HG03460 (cell line): ENCODE data around the gene EPS8L1.
"Not testable (repeated sequence)": the region's sequence is repeated elsewhere in the genome, so short reads cannot be mapped to it uniquely, and the experiment has no call there.

Experiments used
- ATAC-seq: cut with Tn5 transposase; IDR thresholded peaks from one replicate; pipeline ENCODE4 v1.9.1; 2021; ENCODE audit not compliant: unreplicated experiment

The EPS8L1 gene

GRCh38 chr19:55075371-55075998 lies at the start of gene EPS8L1:
Gene EPS8L1, plus strand, starts transcription at chr19:55075869. Its CDS starts 576 bp downstream, at chr19:55076445.
- ATAC-seq: no peak

- not testable (repeated sequence) for ATAC-seq
These were observed 48.6 kb upstream of the EPS8L1 start for GRCh38 chr19:55027140-55027471.

- ATAC-seq: no peak
These were observed 48.0 kb upstream of the EPS8L1 start for GRCh38 chr19:55027472-55028337.

DNA sequence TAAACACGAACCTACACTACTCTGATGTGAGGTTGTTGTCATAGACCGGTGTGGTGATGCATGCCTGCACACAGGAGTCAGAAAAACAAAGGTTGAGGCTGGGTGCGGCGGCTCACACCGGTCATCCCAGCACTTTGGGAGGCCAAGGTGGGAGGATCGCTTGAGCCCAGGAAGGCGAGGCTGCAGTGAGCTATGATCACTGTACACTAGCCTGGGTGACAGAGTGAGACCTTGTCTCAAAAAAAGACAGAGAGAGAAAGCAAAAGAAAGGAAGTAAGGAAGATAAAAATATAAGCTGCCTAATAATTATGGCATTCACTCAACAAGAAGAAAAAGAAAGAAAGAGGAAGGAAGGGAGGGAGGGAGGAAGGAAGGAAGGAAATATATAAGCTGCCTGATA lies 46.9 kb upstream of the EPS8L1 start:
- no peak for ATAC-seq

DNA sequence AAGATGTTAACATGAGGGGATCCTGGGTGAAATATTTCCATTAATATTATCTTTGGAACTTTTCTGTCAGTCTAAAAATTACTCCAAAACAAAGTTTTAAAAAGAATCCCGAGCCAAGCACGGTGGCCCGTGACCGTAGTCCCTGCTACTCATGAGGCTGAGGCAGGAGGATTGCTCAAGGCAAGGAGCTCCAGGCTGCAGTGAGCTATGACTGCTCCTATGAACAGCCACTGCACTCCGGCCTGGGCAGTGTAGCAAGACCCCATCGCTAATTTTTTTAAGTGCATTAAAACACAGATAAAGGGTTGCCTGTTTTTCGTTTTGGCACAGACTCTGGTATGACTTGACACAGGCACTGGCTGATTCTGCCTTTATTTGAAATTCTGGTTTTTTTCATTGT lies 44.5 kb upstream of the EPS8L1 start:
- ATAC-seq: no peak

DNA sequence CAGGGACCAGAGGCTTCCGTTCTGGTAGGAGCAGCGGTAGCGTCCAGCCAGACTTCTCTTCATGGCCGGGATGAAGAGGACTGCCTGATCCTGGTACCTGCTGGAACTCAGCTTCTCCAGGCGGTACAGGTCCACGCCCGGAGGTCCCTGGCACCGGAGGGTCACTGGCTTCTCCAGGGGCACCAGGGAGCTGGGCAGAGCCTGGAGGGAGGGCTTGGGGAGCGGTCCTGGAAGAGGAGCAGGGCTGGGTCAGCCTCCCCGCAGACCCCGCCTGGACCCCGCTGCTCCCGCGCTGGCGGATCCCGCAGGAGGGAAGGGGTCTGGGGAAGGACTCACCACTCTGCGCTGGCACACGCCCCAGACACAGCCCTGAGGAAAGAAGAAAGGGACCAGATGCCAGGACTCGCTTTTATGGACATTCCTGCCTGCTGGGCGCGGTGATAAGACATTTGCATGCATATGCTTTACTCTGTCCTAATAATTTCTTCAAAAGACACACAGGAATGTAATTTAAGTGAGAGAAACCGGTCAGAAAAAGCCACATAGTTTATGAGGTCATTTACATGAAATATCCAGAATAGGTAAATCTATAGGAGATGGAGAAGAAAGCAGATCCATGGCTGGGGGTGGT lies 43.4 kb upstream of the EPS8L1 start:
- no peak for ATAC-seq

- ATAC-seq: not testable (repeated sequence)
These were observed 42.6 kb upstream of the EPS8L1 start for GRCh38 chr19:55032976-55033643.

GRCh38 chr19:55034751-55035150 lies 40.9 kb upstream of the EPS8L1 start:
- no peak for ATAC-seq

- no peak for ATAC-seq
These were observed 39.6 kb upstream of the EPS8L1 start for GRCh38 chr19:55036058-55036457.

DNA sequence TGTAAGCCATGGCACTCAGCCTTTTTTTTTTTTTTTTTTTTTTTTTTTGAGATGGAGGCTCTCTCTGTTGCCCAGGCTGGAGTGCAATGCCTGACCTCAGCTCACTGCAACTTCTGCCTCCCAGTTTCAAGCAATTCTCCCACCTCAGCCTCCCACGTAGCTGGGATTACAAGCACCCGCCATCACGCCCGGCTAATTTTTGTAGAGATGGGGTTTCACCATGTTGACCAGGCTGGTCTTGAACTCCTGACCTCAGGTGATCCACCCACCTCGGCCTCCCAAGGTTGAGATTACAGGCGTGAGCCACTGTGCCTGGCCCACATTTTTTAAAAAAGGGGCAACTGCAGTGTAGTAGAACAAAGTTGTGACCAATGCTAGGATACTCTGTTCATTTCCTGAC lies 38.1 kb upstream of the EPS8L1 start:
- not testable (repeated sequence) for ATAC-seq

GRCh38 chr19:55040654-55041053 lies 35.0 kb upstream of the EPS8L1 start:
- ATAC-seq: not testable (repeated sequence)

- ATAC-seq: no peak
These were observed 34.4 kb upstream of the EPS8L1 start for GRCh38 chr19:55041244-55041626.

DNA sequence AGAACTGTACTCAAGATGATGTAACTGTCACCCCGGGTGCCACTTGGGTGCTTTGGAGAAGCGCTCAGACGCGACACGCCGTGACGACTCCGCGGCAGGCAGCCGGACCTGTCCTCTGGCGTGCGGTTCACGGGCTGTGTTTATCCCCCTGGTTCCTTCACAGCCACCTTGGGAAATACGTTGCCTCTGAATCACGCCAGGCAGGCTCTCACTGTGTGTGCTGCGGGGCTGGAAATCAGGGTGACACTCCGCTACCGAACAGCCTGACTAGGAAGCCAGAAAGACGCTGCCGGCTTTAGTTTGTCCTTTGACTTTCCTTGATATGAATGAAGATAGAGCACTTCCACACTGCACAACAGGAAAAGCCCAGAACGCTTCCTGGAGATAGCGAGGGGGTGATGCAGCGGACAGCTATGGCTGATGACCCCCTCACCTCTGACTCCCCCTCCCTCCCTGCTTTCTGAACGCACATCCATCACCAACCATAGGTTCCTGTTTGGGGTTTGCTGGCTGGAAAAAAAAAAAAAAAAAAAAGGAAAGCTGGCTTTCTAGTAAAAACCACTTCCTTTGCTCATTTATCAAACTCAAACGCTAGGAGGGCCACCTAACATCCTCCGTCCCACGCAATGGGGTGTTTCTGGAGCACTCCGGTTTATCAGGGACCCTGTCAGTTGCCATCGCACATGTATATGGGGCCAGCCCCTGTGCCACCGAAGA lies 33.9 kb upstream of the EPS8L1 start:
- no peak for ATAC-seq

DNA sequence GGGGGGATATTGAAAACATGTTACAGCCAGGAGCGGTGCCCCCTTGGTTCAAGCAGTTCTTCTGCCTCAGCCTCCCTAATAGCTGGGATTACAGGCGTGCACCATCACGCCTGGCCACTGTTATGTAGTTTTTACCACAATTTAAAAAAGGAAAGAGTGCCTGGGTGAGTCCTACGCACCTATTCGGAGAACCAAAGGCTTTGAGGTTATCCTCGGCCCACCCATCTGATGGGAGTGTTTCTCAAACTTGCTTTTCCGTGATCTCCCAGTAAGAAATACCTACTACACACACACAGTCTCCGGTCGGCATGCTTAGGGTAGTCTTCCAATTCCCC lies 33.4 kb upstream of the EPS8L1 start:
- ATAC-seq: no peak

DNA sequence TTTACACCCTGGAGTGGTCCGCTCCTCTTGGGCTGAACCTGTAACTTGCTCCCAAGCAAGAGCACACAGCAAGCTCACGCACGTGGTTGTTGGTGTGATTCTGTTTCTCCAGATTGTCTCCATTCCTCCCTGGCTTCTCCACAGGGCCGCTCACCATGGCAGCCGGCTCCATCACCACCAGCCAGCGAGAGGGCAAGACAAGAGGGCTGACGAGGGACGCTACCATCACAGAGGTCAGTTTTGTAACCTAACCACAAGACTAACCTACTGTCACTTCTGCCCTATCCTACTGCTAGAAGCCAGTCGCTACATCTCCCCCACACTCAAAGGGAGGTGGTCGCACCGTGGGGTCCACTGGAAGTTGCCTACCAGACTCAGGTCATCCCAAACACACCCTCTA lies 33.0 kb upstream of the EPS8L1 start:
- no peak for ATAC-seq

DNA sequence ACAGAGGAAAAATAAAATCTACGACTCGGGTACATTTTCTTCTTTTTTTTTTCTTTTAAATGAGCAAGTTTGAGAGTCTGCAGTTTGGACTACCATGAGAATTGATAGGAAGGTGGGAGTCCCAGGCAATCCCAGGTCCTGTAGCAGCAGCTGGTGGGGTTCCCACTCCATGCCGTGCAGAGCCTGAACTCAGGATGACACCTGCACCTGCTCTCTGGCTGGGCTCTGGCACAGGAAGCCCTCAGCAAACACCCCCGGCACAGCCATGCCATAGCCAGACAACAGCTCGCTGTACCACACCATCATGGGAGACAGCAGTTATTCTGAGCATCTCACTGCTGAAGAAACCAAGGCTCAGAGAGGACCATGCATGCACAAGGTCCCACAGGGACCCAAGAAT lies 31.4 kb upstream of the EPS8L1 start:
- ATAC-seq: no peak

DNA sequence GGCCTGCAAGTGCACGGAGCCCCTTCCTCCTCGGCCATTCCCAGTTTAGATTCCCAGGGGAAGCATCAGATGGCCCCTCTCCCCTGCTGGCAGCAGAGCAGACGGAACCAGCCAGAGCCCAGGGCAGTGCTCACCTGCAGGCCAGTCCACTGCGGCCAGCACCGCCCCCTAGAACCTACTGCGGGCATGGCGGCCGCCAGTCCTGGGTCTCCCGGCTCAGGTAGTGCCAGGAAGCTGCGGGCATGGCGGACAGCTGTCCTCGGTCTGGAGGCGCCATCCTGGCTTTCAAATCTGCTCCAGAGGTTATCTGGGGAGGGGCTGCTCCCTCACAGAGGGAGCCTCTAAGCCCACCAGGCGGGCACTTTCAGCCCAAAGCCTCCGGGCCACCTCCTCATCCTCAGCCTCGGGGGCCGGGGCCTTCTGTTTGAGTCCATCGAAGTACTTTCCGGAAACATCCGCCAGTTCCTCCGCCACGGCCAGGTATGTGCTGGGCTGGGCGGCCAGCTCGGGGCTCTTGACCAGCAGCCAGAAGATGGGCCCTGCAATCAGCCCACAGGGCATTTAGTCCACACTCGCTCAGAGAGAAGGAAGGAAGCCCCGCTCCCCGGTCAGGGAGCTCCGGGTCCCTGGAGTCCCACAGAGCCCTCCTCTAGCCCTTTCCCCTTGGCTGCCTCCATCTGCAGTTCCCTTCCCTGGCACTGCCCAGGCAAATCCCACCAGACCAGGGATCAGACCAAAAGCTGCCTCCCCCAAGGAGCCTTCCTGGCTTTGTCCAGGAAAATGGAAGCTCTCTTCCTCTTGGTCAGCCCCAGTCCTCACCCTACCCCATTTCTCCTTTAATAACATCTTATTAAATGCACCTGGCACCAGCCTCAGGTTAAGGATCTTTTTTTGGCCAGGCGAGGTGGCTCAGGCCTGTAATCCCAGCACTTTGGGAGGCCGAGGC lies 30.6 kb upstream of the EPS8L1 start:
- no peak for ATAC-seq

GRCh38 chr19:55046975-55047622 lies 28.6 kb upstream of the EPS8L1 start:
- no peak for ATAC-seq

DNA sequence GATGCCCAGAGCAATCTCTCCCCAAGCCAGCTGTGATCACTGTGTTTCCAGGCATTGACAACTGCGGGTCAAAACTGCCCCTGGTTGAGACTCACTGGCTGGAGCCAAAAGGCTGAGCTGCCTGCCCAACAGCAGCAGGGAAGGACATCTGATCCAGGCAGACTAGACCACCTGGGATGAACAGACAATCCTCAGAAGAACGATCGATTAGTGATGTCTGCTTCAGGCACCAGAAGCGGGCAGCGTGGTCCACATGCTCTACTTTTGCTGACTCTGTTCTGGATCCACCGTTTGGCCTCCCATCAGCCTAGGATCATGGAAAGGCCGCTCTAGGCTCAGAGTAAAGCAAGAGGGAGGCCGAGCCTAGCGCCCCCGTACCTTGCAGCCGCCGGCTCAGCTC lies 27.7 kb upstream of the EPS8L1 start:
- ATAC-seq: no peak
